ENCODE results near the gene SH3GL3.

Gene SH3GL3

GRCh38 chr15:83503595-83504364 is 56.6 kb downstream of the SH3GL3 start:
- DNase-seq (ENCODE audit: low read depth in 2 of 3, low spot score in 2 of 3) = no peak

- DNase-seq (ENCODE audit: low read depth in 2 of 3, low spot score in 2 of 3) = no peak
Observed at GRCh38 chr15:83504365-83504764, 57.2 kb downstream of the SH3GL3 start.

- no peak for DNase-seq (ENCODE audit: low read depth in 2 of 3, low spot score in 2 of 3)
Observed at GRCh38 chr15:83510001-83510400, 62.9 kb downstream of the SH3GL3 start.

GRCh38 chr15:83512459-83512858 is 65.3 kb downstream of the SH3GL3 start:
- DNase-seq (ENCODE audit: low read depth in 2 of 3, low spot score in 2 of 3) = no peak

- no peak for DNase-seq (ENCODE audit: low read depth in 2 of 3, low spot score in 2 of 3)
Observed at GRCh38 chr15:83514584-83514983, 67.4 kb downstream of the SH3GL3 start.

- DNase-seq (ENCODE audit: low read depth in 2 of 3, low spot score in 2 of 3) = no peak
Observed at GRCh38 chr15:83515164-83515563, 68.0 kb downstream of the SH3GL3 start.

GRCh38 chr15:83516935-83517334 is 69.8 kb downstream of the SH3GL3 start:
- no peak for DNase-seq (ENCODE audit: low read depth in 2 of 3, low spot score in 2 of 3)

- DNase-seq (ENCODE audit: low read depth in 2 of 3, low spot score in 2 of 3) = no peak
Observed at GRCh38 chr15:83526319-83526718, 79.2 kb downstream of the SH3GL3 start.

- DNase-seq (ENCODE audit: low read depth in 2 of 3, low spot score in 2 of 3) = no peak
Observed at GRCh38 chr15:83533410-83533962, 86.3 kb downstream of the SH3GL3 start.

- no peak for DNase-seq (ENCODE audit: low read depth in 2 of 3, low spot score in 2 of 3)
Observed at GRCh38 chr15:83537606-83538005, 90.5 kb downstream of the SH3GL3 start.

GRCh38 chr15:83538682-83539081 is 91.5 kb downstream of the SH3GL3 start:
- DNase-seq (ENCODE audit: low read depth in 2 of 3, low spot score in 2 of 3) = no peak

- DNase-seq (ENCODE audit: low read depth in 2 of 3, low spot score in 2 of 3) = no peak
Observed at GRCh38 chr15:83545804-83546511, 98.8 kb downstream of the SH3GL3 start.

- DNase-seq (ENCODE audit: low read depth in 2 of 3, low spot score in 2 of 3) = no peak
Observed at GRCh38 chr15:83546512-83546888, 99.4 kb downstream of the SH3GL3 start.

- no peak for DNase-seq (ENCODE audit: low read depth in 2 of 3, low spot score in 2 of 3)
Observed at GRCh38 chr15:83547168-83547567, 100.0 kb downstream of the SH3GL3 start.

- no peak for DNase-seq (ENCODE audit: low read depth in 2 of 3, low spot score in 2 of 3)
Observed at GRCh38 chr15:83549623-83550022, 102.5 kb downstream of the SH3GL3 start.

GRCh38 chr15:83554558-83554957 is 107.4 kb downstream of the SH3GL3 start:
- no peak for DNase-seq (ENCODE audit: low read depth in 2 of 3, low spot score in 2 of 3)

GRCh38 chr15:83555383-83555782 is 108.2 kb downstream of the SH3GL3 start:
- no peak for DNase-seq (ENCODE audit: low read depth in 2 of 3, low spot score in 2 of 3)

GRCh38 chr15:83556068-83556467 is 108.9 kb downstream of the SH3GL3 start:
- DNase-seq (ENCODE audit: low read depth in 2 of 3, low spot score in 2 of 3) = no peak

GRCh38 chr15:83556754-83557153 is 109.6 kb downstream of the SH3GL3 start:
- DNase-seq (ENCODE audit: low read depth in 2 of 3, low spot score in 2 of 3) = no peak

- no peak for DNase-seq (ENCODE audit: low read depth in 2 of 3, low spot score in 2 of 3)
Observed at GRCh38 chr15:83558146-83558545, 111.0 kb downstream of the SH3GL3 start.

- DNase-seq (ENCODE audit: low read depth in 2 of 3, low spot score in 2 of 3) = peak in 1 of 3 experiments; percentile 17
Observed at GRCh38 chr15:83559310-83559966, 112.3 kb downstream of the SH3GL3 start.

- no peak for DNase-seq (ENCODE audit: low read depth in 2 of 3, low spot score in 2 of 3)
Observed at GRCh38 chr15:83561661-83562060, 114.5 kb downstream of the SH3GL3 start.
